ENCODE measurements around the gene ROR1.
A peak's percentile ranks its signal among the peaks of the same experiment; 100 is the strongest.

Gene ROR1

GRCh38 chr1:63886340-63886739 is 112.5 kb downstream of the ROR1 start:
- no peak for FAIRE-seq

GRCh38 chr1:63887809-63888208 is 114.0 kb downstream of the ROR1 start:
- no peak for FAIRE-seq

- no peak for FAIRE-seq
Observed at GRCh38 chr1:63888984-63889383, 115.2 kb downstream of the ROR1 start.

GRCh38 chr1:63890468-63890867 is 116.7 kb downstream of the ROR1 start:
- FAIRE-seq, result no peak

- FAIRE-seq, result no peak
Observed at GRCh38 chr1:63891060-63891690, 117.4 kb downstream of the ROR1 start.

- FAIRE-seq, result peak; percentile 72
Observed at GRCh38 chr1:63892632-63893395, 119.0 kb downstream of the ROR1 start.

- FAIRE-seq, result no peak
Observed at GRCh38 chr1:63893976-63894375, 120.2 kb downstream of the ROR1 start.

GRCh38 chr1:63894627-63895265 is 120.9 kb downstream of the ROR1 start:
- FAIRE-seq, result no peak

- no peak for FAIRE-seq
Observed at GRCh38 chr1:63896755-63897154, 122.9 kb downstream of the ROR1 start.

GRCh38 chr1:63898428-63899196 is 124.8 kb downstream of the ROR1 start:
- FAIRE-seq, result no peak

GRCh38 chr1:63901094-63901493 is 127.3 kb downstream of the ROR1 start:
- no peak for FAIRE-seq

GRCh38 chr1:63902844-63903589 is 129.2 kb downstream of the ROR1 start:
- no peak for FAIRE-seq

- FAIRE-seq, result no peak
Observed at GRCh38 chr1:63903947-63904610, 130.3 kb downstream of the ROR1 start.

GRCh38 chr1:63904826-63905225 is 131.0 kb downstream of the ROR1 start:
- FAIRE-seq, result no peak

- FAIRE-seq, result no peak
Observed at GRCh38 chr1:63906047-63906704, 132.4 kb downstream of the ROR1 start.

- no peak for FAIRE-seq
Observed at GRCh38 chr1:63907051-63907450, 133.2 kb downstream of the ROR1 start.

GRCh38 chr1:63908016-63908415 is 134.2 kb downstream of the ROR1 start:
- no peak for FAIRE-seq

- FAIRE-seq, result no peak
Observed at GRCh38 chr1:63909526-63909925, 135.7 kb downstream of the ROR1 start.

GRCh38 chr1:63911049-63911448 is 137.2 kb downstream of the ROR1 start:
- FAIRE-seq, result no peak

GRCh38 chr1:63912643-63913042 is 138.8 kb downstream of the ROR1 start:
- FAIRE-seq, result no peak

- FAIRE-seq, result no peak
Observed at GRCh38 chr1:63913533-63913932, 139.7 kb downstream of the ROR1 start.

Measured in islet of Langerhans (tissue), 1 donor.